Keratinocyte (primary cell): ENCODE results near the gene HAND2. TPM values are rescaled to one million over a fixed set of nuclear protein-coding genes. Genes with fewer than 3 reads are reported as not detected.

Experiments
- DNase-seq: peaks from one replicate; pipeline ENCODE4 v3.0.0-alpha.2; 2011; ENCODE audit warnings: low read depth, missing footprints, low spot score
- FAIRE-seq: peaks from 2 replicates; lab custom pipeline; 2011; peaks lifted over from hg19 to GRCh38; lab: Jason Lieb, UNC
- H2AFZ ChIP-seq: 2 replicates; pipeline ENCODE4 v1.6.0; 2012; ENCODE audit warnings: low read length, control low read depth, inconsistent platforms; ENCODE audit not compliant: control insufficient read depth
- H3K27ac ChIP-seq: 2 replicates; pipeline ENCODE4 v1.5.1; 2011; ENCODE audit warnings: low read length; ENCODE audit not compliant: control insufficient read depth, insufficient read depth
- H3K27me3 ChIP-seq: 3 replicates; pipeline ENCODE4 v1.6.0; 2011; ENCODE audit warnings: low read length; ENCODE audit not compliant: control insufficient read depth, insufficient read depth; ENCODE audit errors: extremely low read depth
- H3K36me3 ChIP-seq, 2 experiments: 2 replicates in 1 of 2; 3 replicates in 1 of 2; pipeline ENCODE4 v1.5.1; 2011; ENCODE audit warnings: low read length in 2 of 2, mild to moderate bottlenecking in 1 of 2; ENCODE audit not compliant: control insufficient read depth in 2 of 2, insufficient read depth in 2 of 2; ENCODE audit errors: extremely low read depth in 1 of 2
- H3K4me1 ChIP-seq: 3 replicates; pipeline ENCODE4 v1.5.1; 2011; ENCODE audit warnings: low read length; ENCODE audit not compliant: control insufficient read depth, insufficient read depth; ENCODE audit errors: extremely low read depth
- H3K4me2 ChIP-seq: 3 replicates; pipeline ENCODE4 v1.6.0; 2011; ENCODE audit warnings: low read depth, low read length; ENCODE audit not compliant: control insufficient read depth, insufficient read depth; ENCODE audit errors: extremely low read depth
- H3K4me3 ChIP-seq, 3 experiments: fragments of 200-600 bp in 1 of 3; sonication (generic) in 1 of 3; 2 replicates in 2 of 3; 3 replicates in 1 of 3; pipeline ENCODE4 v1.5.1; 2011 to 2016; ENCODE audit warnings: low read length in 3 of 3, mild to moderate bottlenecking in 3 of 3, control low read depth in 2 of 3, inconsistent platforms in 1 of 3, low read depth in 1 of 3, mixed read lengths in 1 of 3, mixed run types in 1 of 3, moderate library complexity in 1 of 3; ENCODE audit not compliant: control insufficient read depth in 2 of 3, insufficient read depth in 2 of 3; ENCODE audit errors: extremely low read depth in 1 of 3
- H3K79me2 ChIP-seq: 2 replicates; pipeline ENCODE4 v1.6.0; 2012; ENCODE audit warnings: low read length; ENCODE audit not compliant: control insufficient read depth, insufficient read depth
- H3K9ac ChIP-seq: 3 replicates; pipeline ENCODE4 v1.6.0; 2011; ENCODE audit warnings: low read length; ENCODE audit not compliant: control insufficient read depth, insufficient read depth; ENCODE audit errors: extremely low read depth
- H3K9me1 ChIP-seq: 3 replicates; pipeline ENCODE4 v1.6.0; 2011; ENCODE audit warnings: low read length; ENCODE audit not compliant: control insufficient read depth, insufficient read depth; ENCODE audit errors: extremely low read depth
- H3K9me3 ChIP-seq: 2 replicates; pipeline ENCODE4 v1.5.1; 2012; ENCODE audit warnings: low read depth, low read length; ENCODE audit not compliant: control insufficient read depth
- H4K20me1 ChIP-seq: 3 replicates; pipeline ENCODE4 v1.6.0; 2011; ENCODE audit warnings: low read length; ENCODE audit not compliant: control insufficient read depth, insufficient read depth; ENCODE audit errors: extremely low read depth
- CTCF ChIP-seq, 3 experiments: IDR thresholded peaks in 1 of 3; conservative IDR thresholded peaks in 1 of 3; optimal IDR thresholded peaks in 1 of 3; 2 replicates in 2 of 3; 3 replicates in 1 of 3; pipeline versions ENCODE3 to v1.5.1; 2011; ENCODE audit warnings: low read length in 3 of 3, mild to moderate bottlenecking in 3 of 3, moderate library complexity in 2 of 3, control low read depth in 1 of 3, inconsistent platforms in 1 of 3; ENCODE audit not compliant: insufficient read depth in 2 of 3; ENCODE audit errors: extremely low read depth in 1 of 3
- EZH2 ChIP-seq: IDR thresholded peaks from one replicate; pipeline ENCODE4 v1.6.1; 2012; ENCODE audit warnings: inconsistent platforms, mild to moderate bottlenecking, low read length, moderate library complexity
- dilution Hi-C: fragments of 300-500 bp; cut with MboI; formaldehyde crosslinking; loops from one replicate; pipeline ENCODE4 v1.7.0; 2020; ENCODE audit warnings: low sequenced_read_pairs; ENCODE audit not compliant: extremely low pct_ligation_motif_present
- polyA plus RNA-seq, 5 experiments: library from polyadenylated mRNA; depleted of rRNA in 3 of 5; stranded (reverse) in 3 of 5; stranded (forward) in 1 of 5; unstranded in 1 of 5; fragments of >200 nt; gene quantifications; 1 replicate in 1 of 5; 2 replicates in 3 of 5; 3 replicates in 1 of 5; pipeline versions ENCODE4 v1.2.1 to v1.2.3, GENCODE V29; 2011 to 2012; ENCODE audit warnings: missing spikeins in 2 of 5, low read depth in 1 of 5, low replicate concordance in 1 of 5

HAND2 gene
- polyA plus RNA-seq, 1 donor (not counting 4 experiments of a cell fraction or from before 2014, with no cell fraction given), result not detected

- Histone ChIP-seq H3K4me3 (no peak overlapping the region), H3K9me1 (no peaks in the 10 kb centered on the region), H2AFZ (no peak overlapping the region), H3K4me1 (no peaks in the 10 kb centered on the region), H3K27me3 (no peaks in the 10 kb centered on the region), H3K9ac (no peak overlapping the region), H3K27ac (no peak overlapping the region), H3K36me3 (no peaks in the 10 kb centered on the region), H4K20me1 (no peaks in the 10 kb centered on the region), H3K4me2 (no peak overlapping the region), H3K9me3 (no peaks in the 10 kb centered on the region), H3K79me2 (no peaks in the 10 kb centered on the region)
- DNase-seq (no peak), FAIRE-seq (no peak)
- no peak for TF ChIP-seq CTCF (optimal IDR thresholded peaks at IDR 0.05 in 1 of 3, IDR thresholded peaks at IDR 0.05 in 1 of 3, conservative IDR thresholded peaks at IDR 0.05 in 1 of 3; ENCODE audit: extremely low read depth in 1 of 3, insufficient read depth in 2 of 3, low read length in 3 of 3)
- TF ChIP-seq EZH2, result no peak
- dilution Hi-C loops, result no loop called here
Measured at GRCh38 chr4:173577963-173578362, 47.9 kb upstream of the HAND2 start.

- Histone ChIP-seq H3K27ac (no peak overlapping the region), H3K9ac (no peak overlapping the region), H3K9me1 (no peaks in the 10 kb centered on the region), H2AFZ (no peak overlapping the region), H3K4me2 (no peak overlapping the region), H3K36me3 (no peaks in the 10 kb centered on the region), H4K20me1 (no peaks in the 10 kb centered on the region), H3K27me3 (no peaks in the 10 kb centered on the region), H3K79me2 (no peaks in the 10 kb centered on the region), H3K9me3 (no peaks in the 10 kb centered on the region), H3K4me3 (no peak overlapping the region), H3K4me1 (no peaks in the 10 kb centered on the region)
- DNase-seq (no peak), FAIRE-seq (no peak)
- dilution Hi-C loops, result no loop called here
- TF ChIP-seq CTCF (optimal IDR thresholded peaks at IDR 0.05 in 1 of 3, IDR thresholded peaks at IDR 0.05 in 1 of 3, conservative IDR thresholded peaks at IDR 0.05 in 1 of 3; ENCODE audit: extremely low read depth in 1 of 3, insufficient read depth in 2 of 3, low read length in 3 of 3), result no peak
- no peak for TF ChIP-seq EZH2
Measured at GRCh38 chr4:173575482-173576152, 45.6 kb upstream of the HAND2 start.
